Left lung (tissue), 10 donors: Measurements from ENCODE around the gene OR1J4. TPM values are rescaled to one million over a fixed set of nuclear protein-coding genes. Genes with fewer than 3 reads are reported as not detected.

Experiments used
- ATAC-seq: fragments of 200-7000 bp; cut with Tn5 transposase; one replicate; pipeline ENCODE4 v1.9.1; 2020; ENCODE audit warnings: moderate library complexity
- DNase-seq, 4 donors: peaks; one replicate each; pipeline ENCODE4 v3.0.0-alpha.2; 2013 to 2020
- H3K27ac ChIP-seq, 2 donors: fragments of 200-600 bp; sonication (generic) in 1 of 2; one replicate each; pipeline versions ENCODE4 v1.5.0 to v1.8.0; 2020 to 2021
- H3K27me3 ChIP-seq, 2 donors: fragments of 200-600 bp; sonication (generic) in 1 of 2; one replicate each; pipeline versions ENCODE4 v1.5.0 to v1.8.0; 2020 to 2021
- H3K36me3 ChIP-seq, 2 donors: fragments of 200-600 bp; sonication (generic) in 1 of 2; one replicate each; pipeline versions ENCODE4 v1.5.0 to v1.8.0; 2020 to 2021
- H3K4me1 ChIP-seq, 2 donors: fragments of 200-600 bp; one replicate each; pipeline ENCODE4 v1.8.0; 2021
- H3K4me3 ChIP-seq, 2 donors: fragments of 200-600 bp; sonication (generic) in 1 of 2; one replicate each; pipeline versions ENCODE4 v1.5.0 to v1.8.0; 2020 to 2021; ENCODE audit warnings: mild to moderate bottlenecking in 1 of 2
- H3K9me3 ChIP-seq, 2 donors: fragments of 200-600 bp; sonication (generic) in 1 of 2; one replicate each; pipeline versions ENCODE4 v1.5.0 to v1.8.0; 2020 to 2021
- intact Hi-C, 2 donors: fragments of 100-400 bp; cut with DNase I; formaldehyde crosslinking; loops; one replicate each; pipeline versions ENCODE4 v1.11.2 to v1.14.2; 2022
- polyA plus RNA-seq, 6 donors: library from polyadenylated mRNA; unstranded; fragments of 120-200 nt; gene quantifications; one replicate each; pipeline ENCODE4 v1.2.1, GENCODE V29; 2013; ENCODE audit not compliant: insufficient read length in 6 of 6
- total RNA-seq, 2 donors: library from RNA; stranded (reverse); fragmentation: NEBNext Ultra II Directional; extraction: Animal tissue kit (Norgen Biotek cat#: 25700); gene quantifications; one replicate each; pipeline ENCODE4 v1.2.1, GENCODE V29; 2021
- TF ChIP-seq, protein P1 (sequence below), 2 donors: fragments of 200-600 bp; sonication (generic) in 1 of 2; IDR thresholded peaks; one replicate each; pipeline versions ENCODE4 v1.5.0 to v1.8.0; 2021; ENCODE audit warnings: antibody characterized with exemption in 2 of 2
- donor health status: DM: no; HTN: yes; CAD: no.
- donor health status: DM: no; HTN: no; CAD: no.

Gene OR1J4
- total and polyA plus RNA-seq, 8 donors = not detected

DNA sequence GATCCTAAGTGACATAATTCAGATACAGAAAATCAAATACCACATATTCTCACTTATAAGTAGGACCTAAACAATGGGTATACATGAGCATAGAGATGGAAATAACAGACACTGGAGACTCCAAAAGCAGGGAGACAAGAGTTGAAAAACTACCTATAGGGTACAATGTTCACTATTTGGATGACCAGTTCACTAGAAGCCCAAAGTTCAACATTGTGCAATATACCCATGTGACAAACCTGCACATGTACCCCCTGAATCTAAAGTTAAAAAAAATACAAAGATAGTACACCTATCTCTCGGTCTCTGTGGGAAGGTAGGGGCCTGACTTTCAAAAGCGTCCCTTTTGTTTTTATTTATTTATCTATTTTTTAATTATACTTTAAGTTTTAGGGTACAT, 19.8 kb downstream of the OR1J4 start:
- no peak for DNase-seq
- H3K27me3 ChIP-seq = no peaks in the 10 kb centered on the region
- intact Hi-C loops = no loop called here

DNA sequence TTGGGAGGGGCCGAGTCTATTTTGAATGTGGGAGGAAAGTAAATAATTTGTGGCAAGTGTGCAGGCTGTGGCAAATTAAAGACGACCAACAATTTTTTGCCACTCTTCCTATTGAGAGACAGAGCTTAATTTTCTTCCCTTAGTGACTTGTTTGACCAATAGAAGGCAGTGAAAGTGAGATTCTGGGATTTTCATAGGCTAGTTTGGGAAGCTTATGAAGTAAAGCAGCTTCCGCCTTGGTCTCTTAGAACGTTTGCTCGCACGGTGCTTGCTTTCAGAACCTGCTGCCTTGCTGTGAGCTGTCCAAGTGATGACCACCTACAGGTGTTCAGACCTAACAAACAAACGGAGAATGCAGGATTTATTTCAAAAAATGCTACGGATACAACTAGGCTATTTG, 27.3 kb downstream of the OR1J4 start:
- ATAC-seq (no peak), DNase-seq (no peak)
- H3K4me3 ChIP-seq = no peak overlapping the region
- intact Hi-C loops = no loop called here
- H3K27ac ChIP-seq = no peak overlapping the region
- no peaks in the 10 kb centered on the region for H3K4me1 ChIP-seq
- TF ChIP-seq, protein P1, sequence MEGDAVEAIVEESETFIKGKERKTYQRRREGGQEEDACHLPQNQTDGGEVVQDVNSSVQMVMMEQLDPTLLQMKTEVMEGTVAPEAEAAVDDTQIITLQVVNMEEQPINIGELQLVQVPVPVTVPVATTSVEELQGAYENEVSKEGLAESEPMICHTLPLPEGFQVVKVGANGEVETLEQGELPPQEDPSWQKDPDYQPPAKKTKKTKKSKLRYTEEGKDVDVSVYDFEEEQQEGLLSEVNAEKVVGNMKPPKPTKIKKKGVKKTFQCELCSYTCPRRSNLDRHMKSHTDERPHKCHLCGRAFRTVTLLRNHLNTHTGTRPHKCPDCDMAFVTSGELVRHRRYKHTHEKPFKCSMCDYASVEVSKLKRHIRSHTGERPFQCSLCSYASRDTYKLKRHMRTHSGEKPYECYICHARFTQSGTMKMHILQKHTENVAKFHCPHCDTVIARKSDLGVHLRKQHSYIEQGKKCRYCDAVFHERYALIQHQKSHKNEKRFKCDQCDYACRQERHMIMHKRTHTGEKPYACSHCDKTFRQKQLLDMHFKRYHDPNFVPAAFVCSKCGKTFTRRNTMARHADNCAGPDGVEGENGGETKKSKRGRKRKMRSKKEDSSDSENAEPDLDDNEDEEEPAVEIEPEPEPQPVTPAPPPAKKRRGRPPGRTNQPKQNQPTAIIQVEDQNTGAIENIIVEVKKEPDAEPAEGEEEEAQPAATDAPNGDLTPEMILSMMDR (IDR thresholded peaks at IDR 0.05) = no peak
- H3K27me3 ChIP-seq = no peaks in the 10 kb centered on the region
- no peaks in the 10 kb centered on the region for H3K36me3 ChIP-seq
- H3K9me3 ChIP-seq = no peaks in the 10 kb centered on the region

More for the DNA sequence above, 19.8 kb downstream of the OR1J4 start:
- no peak for ATAC-seq
- no peak overlapping the region for H3K27ac ChIP-seq
- H3K4me3 ChIP-seq = no peak overlapping the region
- no peaks in the 10 kb centered on the region for H3K4me1 ChIP-seq
- no peaks in the 10 kb centered on the region for H3K36me3 ChIP-seq
- no peaks in the 10 kb centered on the region for H3K9me3 ChIP-seq
- TF ChIP-seq, protein P1 (IDR thresholded peaks at IDR 0.05) = no peak

DNA sequence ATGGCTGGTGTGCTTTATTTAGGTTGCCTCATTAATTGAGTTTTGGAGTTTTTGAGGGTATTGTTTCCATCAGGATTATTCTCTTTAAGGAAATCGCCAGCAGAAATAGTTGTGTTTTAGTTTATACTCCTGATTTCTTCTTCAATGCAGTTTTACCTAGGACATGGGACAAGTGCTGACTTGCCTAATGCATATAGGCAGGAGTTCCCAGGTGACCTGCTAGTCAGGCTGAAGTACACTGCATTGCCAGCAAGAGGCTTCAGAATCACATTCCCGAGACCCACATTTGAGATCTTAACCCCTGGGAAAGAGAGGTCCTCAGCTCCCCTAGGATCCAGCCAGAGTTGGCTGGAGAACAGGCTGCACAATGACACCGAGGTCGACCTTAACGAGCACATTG, 32.4 kb downstream of the OR1J4 start:
- DNase-seq = no peak
- TF ChIP-seq, protein P1 (IDR thresholded peaks at IDR 0.05) = no peak
- Histone ChIP-seq H3K36me3 (no peaks in the 10 kb centered on the region), H3K4me1 (no peaks in the 10 kb centered on the region), H3K27me3 (no peaks in the 10 kb centered on the region), H3K9me3 (no peaks in the 10 kb centered on the region), H3K27ac (no peak overlapping the region), H3K4me3 (no peak overlapping the region)
- no peak for ATAC-seq
- intact Hi-C loops = no loop called here

DNA sequence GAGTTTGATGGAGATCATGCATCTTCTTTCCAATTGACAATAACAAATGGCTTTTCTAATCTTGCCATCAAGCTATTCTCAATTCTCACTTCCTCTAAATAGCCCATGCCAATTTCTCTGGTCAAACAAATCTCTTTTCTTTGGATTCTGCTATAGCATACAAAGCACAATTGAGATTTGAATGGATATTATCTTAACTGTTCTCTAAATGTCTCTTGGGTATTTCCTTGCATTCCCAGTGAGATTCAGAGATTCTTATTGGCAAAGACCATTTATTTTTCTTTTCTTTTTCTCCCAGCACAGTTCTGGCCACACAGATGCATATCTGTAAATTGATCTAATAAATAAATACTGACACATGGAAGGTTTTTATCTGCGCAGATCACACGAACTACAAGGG, 33.9 kb downstream of the OR1J4 start, which contains the start of gene OR1N2:
TSS of gene OR1N2 (plus strand) at position 301 of the 400 bp plus-strand sequence. CDS start 100 bp downstream, outside the sequence.
- Histone ChIP-seq H3K36me3 (no peaks in the 10 kb centered on the region), H3K4me1 (no peaks in the 10 kb centered on the region), H3K4me3 (no peak within 1 kb of the TSS), H3K27me3 (no peaks in the 10 kb centered on the region), H3K27ac (no peak within 1 kb of the TSS), H3K9me3 (no peaks in the 10 kb centered on the region)
- no peak for DNase-seq
- intact Hi-C loops = no loop called here
- ATAC-seq = no peak
- TF ChIP-seq, protein P1 (IDR thresholded peaks at IDR 0.05) = no peak

DNA sequence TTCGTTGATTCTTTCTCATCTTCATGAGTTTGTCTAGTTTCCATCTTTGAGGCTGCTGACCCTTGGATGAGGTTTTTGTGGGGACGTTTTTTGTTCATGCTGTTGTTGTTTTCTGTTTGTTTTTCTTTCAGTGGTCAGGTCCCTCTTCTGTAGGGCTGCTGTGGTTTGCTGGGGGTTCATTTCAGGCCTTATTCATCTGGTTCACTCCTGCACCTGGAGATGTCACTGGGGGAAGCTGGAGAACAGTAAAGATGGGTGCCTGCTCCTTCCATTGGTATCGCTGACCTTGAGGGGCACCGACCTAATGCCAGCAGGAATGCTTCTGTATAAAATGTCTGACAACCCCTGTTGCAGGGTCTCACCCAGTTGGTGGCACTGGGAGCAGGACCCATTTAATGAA, 42.5 kb downstream of the OR1J4 start:
- Histone ChIP-seq H3K9me3 (peaks cover 0 to 4% of the 10 kb centered on the region in 2 donors), H3K36me3 (no peaks in the 10 kb centered on the region), H3K27me3 (no peaks in the 10 kb centered on the region), H3K4me1 (no peaks in the 10 kb centered on the region), H3K27ac (no peak overlapping the region), H3K4me3 (no peak overlapping the region)
- no peak for ATAC-seq
- no peak for DNase-seq
- intact Hi-C loops = no loop called here
- TF ChIP-seq, protein P1 (IDR thresholded peaks at IDR 0.05) = no peak
